ENCODE measurements around the gene COX19.
"Not testable (repeated sequence)": the region's sequence is repeated elsewhere in the genome, so short reads cannot be mapped to it uniquely, and the experiment has no call there.

The COX19 gene

GRCh38 chr7:1005303-1005702 lies 30.0 kb upstream of the COX19 start:
- Histone ChIP-seq H3K27me3 (ENCODE audit: control insufficient read depth, insufficient read depth, low read length) (no peaks in the 10 kb centered on the region), H3K27ac (ENCODE audit: low read depth, low read length) (no peak overlapping the region), H3K9ac (ENCODE audit: low read length) (no peak overlapping the region), H3K4me3 (ENCODE audit: low read length) (no peak overlapping the region), H3K4me1 (ENCODE audit: control insufficient read depth, insufficient read depth, low read length) (no peaks in the 10 kb centered on the region), H3K36me3 (ENCODE audit: control insufficient read depth, insufficient read depth, low read length) (no peaks in the 10 kb centered on the region)

GRCh38 chr7:1004018-1004852 lies 28.9 kb upstream of the COX19 start:
- Histone ChIP-seq H3K9ac (ENCODE audit: low read length) (no peak overlapping the region), H3K4me1 (ENCODE audit: control insufficient read depth, insufficient read depth, low read length) (no peaks in the 10 kb centered on the region), H3K27me3 (ENCODE audit: control insufficient read depth, insufficient read depth, low read length) (no peaks in the 10 kb centered on the region), H3K4me3 (ENCODE audit: low read length) (no peak overlapping the region), H3K36me3 (ENCODE audit: control insufficient read depth, insufficient read depth, low read length) (no peaks in the 10 kb centered on the region), H3K27ac (ENCODE audit: low read depth, low read length) (no peak overlapping the region)

GRCh38 chr7:1002445-1002844 lies 27.1 kb upstream of the COX19 start:
- not testable (repeated sequence) for H3K36me3 ChIP-seq (ENCODE audit: control insufficient read depth, insufficient read depth, low read length); H3K27ac ChIP-seq (ENCODE audit: low read depth, low read length); H3K4me3 ChIP-seq (ENCODE audit: low read length); H3K27me3 ChIP-seq (ENCODE audit: control insufficient read depth, insufficient read depth, low read length); H3K4me1 ChIP-seq (ENCODE audit: control insufficient read depth, insufficient read depth, low read length); H3K9ac ChIP-seq (ENCODE audit: low read length)

- H3K9ac ChIP-seq (ENCODE audit: low read length); H3K4me3 ChIP-seq (ENCODE audit: low read length); H3K36me3 ChIP-seq (ENCODE audit: control insufficient read depth, insufficient read depth, low read length); H3K27me3 ChIP-seq (ENCODE audit: control insufficient read depth, insufficient read depth, low read length); H3K4me1 ChIP-seq (ENCODE audit: control insufficient read depth, insufficient read depth, low read length); H3K27ac ChIP-seq (ENCODE audit: low read depth, low read length): not testable (repeated sequence)
Observed at GRCh38 chr7:1002026-1002425, 26.7 kb upstream of the COX19 start.

GRCh38 chr7:1001069-1001770 lies 25.9 kb upstream of the COX19 start:
- H3K4me1 ChIP-seq (ENCODE audit: control insufficient read depth, insufficient read depth, low read length); H3K36me3 ChIP-seq (ENCODE audit: control insufficient read depth, insufficient read depth, low read length); H3K4me3 ChIP-seq (ENCODE audit: low read length); H3K27me3 ChIP-seq (ENCODE audit: control insufficient read depth, insufficient read depth, low read length); H3K27ac ChIP-seq (ENCODE audit: low read depth, low read length); H3K9ac ChIP-seq (ENCODE audit: low read length): not testable (repeated sequence)

- no peak overlapping the region for H3K4me3 ChIP-seq (ENCODE audit: low read length)
- no peaks in the 10 kb centered on the region for H3K4me1 ChIP-seq (ENCODE audit: control insufficient read depth, insufficient read depth, low read length)
- H3K27ac ChIP-seq (ENCODE audit: low read depth, low read length), result no peak overlapping the region
- H3K36me3 ChIP-seq (ENCODE audit: control insufficient read depth, insufficient read depth, low read length), result no peaks in the 10 kb centered on the region
- no peak overlapping the region for H3K9ac ChIP-seq (ENCODE audit: low read length)
- no peaks in the 10 kb centered on the region for H3K27me3 ChIP-seq (ENCODE audit: control insufficient read depth, insufficient read depth, low read length)
Observed at GRCh38 chr7:999941-1000935, 24.9 kb upstream of the COX19 start.

GRCh38 chr7:999149-999879 lies 24.0 kb upstream of the COX19 start:
- no peaks in the 10 kb centered on the region for H3K27me3 ChIP-seq (ENCODE audit: control insufficient read depth, insufficient read depth, low read length)
- H3K9ac ChIP-seq (ENCODE audit: low read length), result no peak overlapping the region
- H3K27ac ChIP-seq (ENCODE audit: low read depth, low read length), result no peak overlapping the region
- no peaks in the 10 kb centered on the region for H3K36me3 ChIP-seq (ENCODE audit: control insufficient read depth, insufficient read depth, low read length)
- H3K4me1 ChIP-seq (ENCODE audit: control insufficient read depth, insufficient read depth, low read length), result no peaks in the 10 kb centered on the region
- H3K4me3 ChIP-seq (ENCODE audit: low read length), result no peak overlapping the region

- Histone ChIP-seq H3K27me3 (ENCODE audit: control insufficient read depth, insufficient read depth, low read length) (no peaks in the 10 kb centered on the region), H3K4me3 (ENCODE audit: low read length) (no peak overlapping the region), H3K27ac (ENCODE audit: low read depth, low read length) (no peak overlapping the region), H3K36me3 (ENCODE audit: control insufficient read depth, insufficient read depth, low read length) (no peaks in the 10 kb centered on the region), H3K9ac (ENCODE audit: low read length) (no peak overlapping the region), H3K4me1 (ENCODE audit: control insufficient read depth, insufficient read depth, low read length) (no peaks in the 10 kb centered on the region)
Observed at GRCh38 chr7:997404-998395, 22.4 kb upstream of the COX19 start.

GRCh38 chr7:996079-996872 lies 20.9 kb upstream of the COX19 start:
- H3K4me1 ChIP-seq (ENCODE audit: control insufficient read depth, insufficient read depth, low read length), result no peaks in the 10 kb centered on the region
- H3K4me3 ChIP-seq (ENCODE audit: low read length), result no peak overlapping the region
- no peaks in the 10 kb centered on the region for H3K36me3 ChIP-seq (ENCODE audit: control insufficient read depth, insufficient read depth, low read length)
- no peak overlapping the region for H3K27ac ChIP-seq (ENCODE audit: low read depth, low read length)
- no peaks in the 10 kb centered on the region for H3K27me3 ChIP-seq (ENCODE audit: control insufficient read depth, insufficient read depth, low read length)
- no peak overlapping the region for H3K9ac ChIP-seq (ENCODE audit: low read length)

- Histone ChIP-seq H3K4me3 (ENCODE audit: low read length) (no peak overlapping the region), H3K27me3 (ENCODE audit: control insufficient read depth, insufficient read depth, low read length) (no peaks in the 10 kb centered on the region), H3K9ac (ENCODE audit: low read length) (no peak overlapping the region), H3K4me1 (ENCODE audit: control insufficient read depth, insufficient read depth, low read length) (no peaks in the 10 kb centered on the region), H3K36me3 (ENCODE audit: control insufficient read depth, insufficient read depth, low read length) (no peaks in the 10 kb centered on the region), H3K27ac (ENCODE audit: low read depth, low read length) (no peak overlapping the region)
Observed at GRCh38 chr7:995571-995970, 20.2 kb upstream of the COX19 start.
